Coronary artery (tissue), 2 donors: ENCODE results near the gene DGCR2.

Experiments used
- DNase-seq: peaks from one replicate; pipeline ENCODE4 v3.0.0-alpha.2; 2017; ENCODE audit warnings: low spot score
- H3K27ac ChIP-seq, 2 donors: fragments of 200-600 bp; sonication (generic); one replicate each; pipeline ENCODE4 v1.5.1; 2016 to 2019
- H3K4me3 ChIP-seq: fragments of 200-600 bp; sonication (generic); 2 replicates; pipeline ENCODE4 v1.5.1; 2016; ENCODE audit warnings: mild to moderate bottlenecking, moderate library complexity
- TF ChIP-seq, protein P1 (sequence below): fragments of 200-600 bp; sonication (generic); IDR thresholded peaks from one replicate; pipeline ENCODE4 v1.5.1; 2019; ENCODE audit warnings: antibody characterized with exemption

Gene DGCR2

DNA sequence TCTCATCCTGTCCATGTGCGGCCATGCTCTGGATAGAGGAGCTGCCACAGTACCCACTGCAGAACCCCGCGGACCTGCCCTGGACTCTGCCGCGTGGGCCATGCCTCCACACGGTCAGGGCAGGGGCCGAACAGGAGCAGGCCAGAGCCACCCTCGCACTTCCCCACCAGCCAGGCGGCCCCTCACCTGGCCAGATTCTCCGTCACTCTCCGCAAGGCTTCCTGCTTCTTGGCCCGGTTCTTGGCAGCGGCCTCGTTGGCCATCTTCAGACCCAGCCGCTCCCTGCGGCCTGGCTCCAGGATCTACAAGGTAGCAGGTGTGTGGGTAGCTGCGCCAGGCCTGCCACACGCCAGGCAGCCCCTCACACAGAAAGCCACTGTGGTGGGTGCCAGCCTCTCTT is 12.7 kb upstream of the DGCR2 start:
- TF ChIP-seq, protein P1, sequence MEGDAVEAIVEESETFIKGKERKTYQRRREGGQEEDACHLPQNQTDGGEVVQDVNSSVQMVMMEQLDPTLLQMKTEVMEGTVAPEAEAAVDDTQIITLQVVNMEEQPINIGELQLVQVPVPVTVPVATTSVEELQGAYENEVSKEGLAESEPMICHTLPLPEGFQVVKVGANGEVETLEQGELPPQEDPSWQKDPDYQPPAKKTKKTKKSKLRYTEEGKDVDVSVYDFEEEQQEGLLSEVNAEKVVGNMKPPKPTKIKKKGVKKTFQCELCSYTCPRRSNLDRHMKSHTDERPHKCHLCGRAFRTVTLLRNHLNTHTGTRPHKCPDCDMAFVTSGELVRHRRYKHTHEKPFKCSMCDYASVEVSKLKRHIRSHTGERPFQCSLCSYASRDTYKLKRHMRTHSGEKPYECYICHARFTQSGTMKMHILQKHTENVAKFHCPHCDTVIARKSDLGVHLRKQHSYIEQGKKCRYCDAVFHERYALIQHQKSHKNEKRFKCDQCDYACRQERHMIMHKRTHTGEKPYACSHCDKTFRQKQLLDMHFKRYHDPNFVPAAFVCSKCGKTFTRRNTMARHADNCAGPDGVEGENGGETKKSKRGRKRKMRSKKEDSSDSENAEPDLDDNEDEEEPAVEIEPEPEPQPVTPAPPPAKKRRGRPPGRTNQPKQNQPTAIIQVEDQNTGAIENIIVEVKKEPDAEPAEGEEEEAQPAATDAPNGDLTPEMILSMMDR, result no peak
- no peak for DNase-seq
- Histone ChIP-seq H3K27ac (no peak overlapping the region), H3K4me3 (no peak overlapping the region)

DNA sequence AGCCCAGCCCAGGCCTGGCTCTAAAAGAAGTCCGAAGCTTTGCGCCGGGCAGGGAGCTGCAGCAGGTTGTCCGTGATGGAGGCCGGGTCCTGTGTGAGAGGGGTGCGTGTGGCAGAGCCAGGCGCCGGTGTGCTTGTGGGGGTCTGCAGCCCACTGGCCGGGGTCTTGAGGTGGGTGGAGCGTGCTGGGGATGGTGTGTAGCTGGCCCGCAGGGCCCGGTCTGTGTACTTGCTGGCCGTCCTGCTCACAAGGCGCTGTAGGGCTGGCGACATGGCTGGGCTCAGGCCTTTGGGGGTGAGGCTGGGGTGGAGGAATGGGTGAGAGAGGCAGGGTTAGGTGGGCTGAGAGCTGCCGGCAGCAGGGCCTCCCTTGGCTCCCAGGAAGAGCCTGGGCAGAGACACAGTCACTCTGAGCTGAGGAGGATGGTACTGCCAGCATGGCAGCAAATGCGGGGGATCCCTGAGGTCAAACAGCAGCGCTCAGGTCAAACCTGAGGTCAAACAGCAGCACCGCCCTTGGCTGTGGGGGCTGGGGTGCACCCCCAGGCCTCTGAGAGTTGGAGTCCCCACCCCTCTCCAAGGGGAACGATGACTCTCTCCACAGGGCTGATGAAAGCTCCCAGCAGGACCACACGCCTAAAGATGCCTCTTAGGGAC is 12.1 kb upstream of the DGCR2 start:
- Histone ChIP-seq H3K4me3 (no peak overlapping the region), H3K27ac (no peak overlapping the region)
- DNase-seq, result no peak
- TF ChIP-seq, protein P1, result no peak

DNA sequence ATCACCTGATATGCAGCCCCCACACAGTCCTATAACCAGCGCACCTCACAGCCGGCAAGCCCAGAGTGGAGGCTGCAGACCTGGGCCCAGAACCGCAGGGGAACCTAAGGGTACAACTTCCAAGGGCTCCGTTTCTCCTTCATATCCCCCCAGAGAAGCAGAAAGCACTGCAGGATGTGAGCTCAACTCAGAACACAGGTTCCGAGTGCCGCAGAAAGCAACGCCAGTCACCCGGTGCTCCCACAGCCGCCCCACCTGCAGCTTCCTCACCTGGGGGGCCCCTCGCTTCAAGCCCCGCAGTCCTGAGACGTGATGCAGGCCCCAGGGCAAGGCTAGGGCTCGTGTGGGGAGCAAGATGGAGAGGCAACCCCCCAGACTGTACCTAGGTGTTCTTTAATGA is 11.3 kb upstream of the DGCR2 start:
- TF ChIP-seq, protein P1, result no peak
- no peak overlapping the region for H3K27ac ChIP-seq
- H3K4me3 ChIP-seq, result no peak overlapping the region
- no peak for DNase-seq

DNA sequence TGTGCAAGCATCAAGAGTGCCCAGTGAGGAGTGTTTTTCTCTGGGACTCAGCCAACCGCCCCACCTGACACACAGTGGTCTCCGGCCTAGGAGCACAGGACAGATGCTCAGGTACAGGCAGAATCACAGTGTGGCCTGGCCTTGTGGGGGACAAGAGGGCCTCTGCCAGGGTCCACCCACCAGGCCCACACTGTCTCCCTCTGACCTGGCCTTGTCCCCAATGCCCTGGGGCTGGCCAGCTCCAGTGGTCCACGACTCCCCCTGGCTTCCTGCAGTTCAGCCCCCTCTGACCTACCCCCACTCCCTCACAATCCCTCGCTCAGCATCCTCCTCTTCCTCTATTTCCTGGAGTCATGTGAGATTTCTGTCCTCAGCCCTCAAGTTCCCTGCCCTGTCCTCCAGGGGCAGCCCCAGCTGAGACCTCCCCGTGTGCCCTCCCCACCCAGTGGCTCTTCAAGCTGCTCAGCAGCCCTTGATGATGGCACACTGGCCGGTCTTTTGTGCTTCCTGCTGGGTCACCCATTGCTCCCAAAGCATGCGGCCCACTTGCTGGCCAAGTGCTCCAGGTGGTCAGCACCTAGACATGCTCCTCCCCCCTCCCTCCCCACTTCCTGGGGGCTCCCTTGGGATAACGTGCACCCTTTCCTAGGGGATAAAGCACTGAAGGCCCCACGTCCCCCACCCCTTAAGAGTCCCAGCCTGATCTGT is 10.6 kb upstream of the DGCR2 start:
- TF ChIP-seq, protein P1, result no peak
- H3K4me3 ChIP-seq, result no peak overlapping the region
- no peak overlapping the region for H3K27ac ChIP-seq
- no peak for DNase-seq

DNA sequence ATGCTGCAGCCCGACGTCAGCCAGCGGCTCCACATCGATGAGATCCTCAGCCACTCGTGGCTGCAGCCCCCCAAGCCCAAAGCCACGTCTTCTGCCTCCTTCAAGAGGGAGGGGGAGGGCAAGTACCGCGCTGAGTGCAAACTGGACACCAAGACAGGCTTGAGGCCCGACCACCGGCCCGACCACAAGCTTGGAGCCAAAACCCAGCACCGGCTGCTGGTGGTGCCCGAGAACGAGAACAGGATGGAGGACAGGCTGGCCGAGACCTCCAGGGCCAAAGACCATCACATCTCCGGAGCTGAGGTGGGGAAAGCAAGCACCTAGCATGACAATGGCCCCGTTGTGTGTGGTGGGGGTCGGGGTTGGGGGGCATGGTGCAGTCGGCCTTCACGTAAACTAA is 9.9 kb upstream of the DGCR2 start:
- Histone ChIP-seq H3K27ac (no peak overlapping the region), H3K4me3 (no peak overlapping the region)
- no peak for DNase-seq
- TF ChIP-seq, protein P1, result no peak

DNA sequence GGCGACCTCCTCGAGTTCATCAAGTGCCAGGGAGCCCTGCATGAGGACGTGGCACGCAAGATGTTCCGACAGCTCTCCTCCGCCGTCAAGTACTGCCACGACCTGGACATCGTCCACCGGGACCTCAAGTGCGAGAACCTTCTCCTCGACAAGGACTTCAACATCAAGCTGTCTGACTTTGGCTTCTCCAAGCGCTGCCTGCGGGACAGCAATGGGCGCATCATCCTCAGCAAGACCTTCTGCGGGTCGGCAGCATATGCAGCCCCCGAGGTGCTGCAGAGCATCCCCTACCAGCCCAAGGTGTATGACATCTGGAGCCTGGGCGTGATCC is 9.4 kb upstream of the DGCR2 start:
- no peak overlapping the region for H3K27ac ChIP-seq
- TF ChIP-seq, protein P1, result no peak
- no peak overlapping the region for H3K4me3 ChIP-seq
- no peak for DNase-seq

DNA sequence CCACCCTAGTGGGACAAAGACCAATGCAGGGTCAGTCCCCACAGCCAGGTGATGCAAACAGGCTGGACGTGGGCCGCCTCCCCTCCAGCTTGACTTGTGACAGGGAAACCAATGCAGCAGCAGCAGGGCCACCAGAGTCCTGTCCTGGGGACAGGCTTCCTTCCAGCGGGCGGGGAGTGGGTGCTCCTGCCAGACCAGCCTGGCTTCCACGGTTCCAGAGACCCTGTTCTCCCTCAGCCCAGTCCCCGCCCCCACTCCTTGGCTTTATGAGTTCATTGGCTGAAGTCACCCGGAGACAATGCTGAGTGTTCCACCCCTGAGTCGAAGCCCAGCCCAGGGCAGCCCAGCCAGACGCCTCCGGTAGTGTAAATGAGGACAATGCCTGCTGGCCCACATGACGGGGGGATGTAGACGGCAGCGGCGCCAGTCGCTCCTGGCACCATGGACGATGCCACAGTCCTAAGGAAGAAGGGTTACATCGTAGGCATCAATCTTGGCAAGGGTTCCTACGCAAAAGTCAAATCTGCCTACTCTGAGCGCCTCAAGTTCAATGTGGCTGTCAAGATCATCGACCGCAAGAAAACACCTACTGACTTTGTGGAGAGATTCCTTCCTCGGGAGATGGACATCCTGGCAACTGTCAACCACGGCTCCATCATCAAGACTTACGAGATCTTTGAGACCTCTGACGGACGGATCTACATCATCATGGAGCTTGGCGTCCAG is 8.9 kb upstream of the DGCR2 start, which contains the start of gene TSSK2:
TSSK2 (plus strand) TSS at position 350 of the 726 bp plus-strand sequence; CDS start at position 442, 92 bp downstream.
- Histone ChIP-seq H3K4me3 (no peak within 1 kb of the TSS), H3K27ac (no peak within 1 kb of the TSS)
- TF ChIP-seq, protein P1, result no peak
- no peak for DNase-seq
